Subcutaneous abdominal adipose tissue (tissue), 5 donors: Measurements from ENCODE around the gene CHD2.

Source experiments
- H3K27ac ChIP-seq: one replicate; pipeline ENCODE4 v1.7.0; 2013; ENCODE audit warnings: low read depth, mild to moderate bottlenecking, inconsistent platforms, low read length, moderate library complexity
- H3K27me3 ChIP-seq, 5 donors: one replicate each; pipeline ENCODE4 v1.7.0; 2013; ENCODE audit warnings: low read length in 5 of 5, inconsistent platforms in 1 of 5; ENCODE audit not compliant: control insufficient read depth in 5 of 5, insufficient read depth in 4 of 5
- H3K36me3 ChIP-seq, 5 donors: one replicate each; pipeline ENCODE4 v1.7.0; 2013; ENCODE audit warnings: low read length in 5 of 5; ENCODE audit not compliant: control insufficient read depth in 5 of 5, insufficient read depth in 5 of 5
- H3K4me1 ChIP-seq, 5 donors: one replicate each; pipeline ENCODE4 v1.7.0; 2013; ENCODE audit warnings: low read length in 5 of 5, mild to moderate bottlenecking in 3 of 5, moderate library complexity in 1 of 5; ENCODE audit not compliant: control insufficient read depth in 5 of 5, insufficient read depth in 5 of 5
- H3K4me3 ChIP-seq, 5 donors: one replicate each; pipeline ENCODE4 v1.7.0; 2013; ENCODE audit warnings: low read length in 5 of 5, low read depth in 1 of 5
- H3K9ac ChIP-seq, 5 donors: one replicate each; pipeline ENCODE4 v1.7.0; 2013; ENCODE audit warnings: low read length in 5 of 5, mild to moderate bottlenecking in 4 of 5, moderate library complexity in 3 of 5
- H3K9me3 ChIP-seq, 5 donors: one replicate each; pipeline ENCODE4 v1.7.0; 2013; ENCODE audit warnings: low read length in 5 of 5; ENCODE audit not compliant: control insufficient read depth in 5 of 5
- donor health status: healthy.
- donor health status: healthy.
- donor health status: healthy.
- donor health status: healthy.
- donor health status: healthy.

CHD2 gene

DNA sequence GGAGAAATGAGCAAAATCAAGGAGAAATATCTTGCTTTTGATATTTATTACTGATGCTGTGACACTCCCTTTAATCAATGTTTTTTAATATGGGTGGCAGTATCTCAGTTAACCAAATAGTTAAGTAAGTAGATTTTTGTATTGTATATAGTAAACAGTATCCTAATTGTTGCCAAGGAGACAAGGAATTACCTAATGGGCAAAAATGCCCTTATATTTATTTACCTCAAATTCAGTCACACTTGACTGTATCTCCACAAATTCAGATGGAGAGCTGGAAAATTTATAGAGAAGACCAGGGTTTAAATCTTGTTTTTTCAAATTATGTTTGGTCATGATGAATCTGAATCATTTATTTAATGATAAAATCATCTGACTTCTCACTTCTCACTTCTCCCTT is 3.6 kb upstream of the CHD2 start:
- H3K27me3 ChIP-seq = no peaks in the 10 kb centered on the region
- peaks cover 27 to 51% (median 36%) of the 10 kb centered on the region in 5 donors for H3K36me3 ChIP-seq
- no peak overlapping the region for H3K4me3 ChIP-seq
- no peaks in the 10 kb centered on the region for H3K9me3 ChIP-seq
- H3K27ac ChIP-seq = peak overlapping the region; percentile 100
- H3K9ac ChIP-seq = peak overlapping the region in 2 of 5 donors; percentile 20 to 35
- H3K4me1 ChIP-seq = peaks cover 0 to 21% (median 6%) of the 10 kb centered on the region in 5 donors

- no peak overlapping the region for H3K4me3 ChIP-seq
- no peaks in the 10 kb centered on the region for H3K9me3 ChIP-seq
- peak overlapping the region; percentile 100 for H3K27ac ChIP-seq
- H3K36me3 ChIP-seq = peaks cover 16 to 41% (median 29%) of the 10 kb centered on the region in 5 donors
- peaks cover 0 to 26% (median 14%) of the 10 kb centered on the region in 5 donors for H3K4me1 ChIP-seq
- H3K27me3 ChIP-seq = no peaks in the 10 kb centered on the region
- peak overlapping the region in 1 of 5 donors; percentile 8 for H3K9ac ChIP-seq
Observed at GRCh38 chr15:92897620-92898019, 2.5 kb upstream of the CHD2 start.

GRCh38 chr15:92898988-92899582 is 1.0 kb upstream of the CHD2 start:
- no peaks in the 10 kb centered on the region for H3K27me3 ChIP-seq
- no peaks in the 10 kb centered on the region for H3K9me3 ChIP-seq
- H3K27ac ChIP-seq = peak overlapping the region; percentile 100
- H3K9ac ChIP-seq = no peak overlapping the region
- H3K4me1 ChIP-seq = peaks cover 0 to 39% (median 27%) of the 10 kb centered on the region in 5 donors
- H3K36me3 ChIP-seq = peaks cover 10 to 27% (median 17%) of the 10 kb centered on the region in 5 donors
- no peak overlapping the region for H3K4me3 ChIP-seq

DNA sequence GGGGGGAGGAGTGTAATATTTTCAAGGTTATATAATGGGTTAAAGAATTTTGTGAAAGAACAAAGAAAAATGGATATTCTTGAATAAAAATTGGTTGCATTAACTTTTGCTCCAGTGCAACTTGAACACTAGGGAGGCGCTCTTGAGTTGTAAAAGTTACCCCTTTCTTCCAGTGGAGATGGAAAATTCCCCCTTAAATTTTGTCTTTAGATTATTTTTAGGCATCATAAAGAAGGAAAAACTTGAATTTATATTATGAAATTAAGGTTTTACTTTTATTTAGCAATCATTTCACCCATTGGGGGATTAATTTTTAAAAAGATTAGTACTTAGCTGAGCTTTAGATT is 550 bp upstream of the CHD2 start:
- H3K4me3 ChIP-seq = peak overlapping the region in 3 of 5 donors; percentile 72 to 94 (median 88)
- no peaks in the 10 kb centered on the region for H3K27me3 ChIP-seq
- no peaks in the 10 kb centered on the region for H3K9me3 ChIP-seq
- H3K27ac ChIP-seq = peak overlapping the region; percentile 100
- peaks cover 7 to 22% (median 13%) of the 10 kb centered on the region in 5 donors for H3K36me3 ChIP-seq
- peaks cover 0 to 38% (median 27%) of the 10 kb centered on the region in 5 donors for H3K4me1 ChIP-seq
- peak overlapping the region in 1 of 5 donors; percentile 14 for H3K9ac ChIP-seq

DNA sequence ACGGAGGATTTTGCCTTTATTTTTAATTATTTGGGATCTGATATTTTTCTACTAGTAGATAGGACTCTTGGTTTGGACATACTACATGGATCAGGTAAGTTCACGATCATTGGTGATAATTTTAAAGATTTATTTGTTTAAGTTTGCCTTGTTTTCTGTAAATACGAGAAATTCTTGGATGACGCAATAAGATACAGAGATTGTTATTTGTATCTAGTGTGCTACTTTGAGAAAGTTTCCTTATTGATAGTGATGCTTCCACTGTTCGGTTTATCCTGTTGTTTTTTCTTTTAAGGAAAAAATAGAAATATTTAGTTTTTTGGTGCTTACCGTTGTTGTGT is 577 bp downstream of the CHD2 start:
- Histone ChIP-seq H3K27me3 (no peaks in the 10 kb centered on the region), H3K27ac (peak overlapping the region; percentile 100), H3K9me3 (no peaks in the 10 kb centered on the region), H3K36me3 (peaks cover 3 to 12% (median 6%) of the 10 kb centered on the region in 5 donors), H3K4me1 (peaks cover 0 to 39% (median 34%) of the 10 kb centered on the region in 5 donors), H3K9ac (peak overlapping the region; percentile 86 to 99 (median 95)), H3K4me3 (peak overlapping the region; percentile 72 to 94 (median 88))

DNA sequence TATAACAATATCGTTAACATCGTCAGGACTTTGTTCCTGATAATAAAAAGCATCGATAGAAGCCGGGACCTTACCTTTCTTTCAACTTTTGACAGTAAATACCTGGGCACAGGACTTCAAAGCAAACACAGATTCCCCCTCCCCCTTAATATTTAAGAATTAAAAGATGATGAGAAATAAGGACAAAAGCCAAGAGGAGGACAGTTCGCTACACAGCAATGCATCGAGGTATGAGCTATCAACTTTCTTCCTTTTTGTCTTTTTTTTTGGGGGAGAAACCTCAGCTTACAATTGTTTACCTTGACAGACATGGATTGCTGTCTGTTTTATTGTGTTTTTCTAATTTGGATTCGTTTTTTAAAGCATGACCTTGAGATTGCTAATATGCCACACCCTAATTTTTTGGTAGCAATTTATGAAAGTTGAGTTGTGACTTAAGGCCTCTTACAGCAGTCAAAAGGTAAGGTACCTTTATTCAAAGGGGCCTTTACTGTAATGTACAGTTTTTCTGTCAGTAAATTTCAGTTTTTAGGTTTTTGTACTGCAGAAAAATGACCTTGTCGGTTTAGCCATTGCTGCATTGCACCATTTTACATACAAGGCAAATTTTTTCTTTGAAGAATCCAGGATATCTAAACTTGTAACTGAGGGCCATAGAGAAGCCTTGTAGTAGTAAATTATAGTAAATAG is 1.1 kb downstream of the CHD2 start:
- Histone ChIP-seq H3K9ac (peak overlapping the region; percentile 86 to 99 (median 95)), H3K4me1 (peaks cover 0 to 44% (median 37%) of the 10 kb centered on the region in 5 donors), H3K27me3 (no peaks in the 10 kb centered on the region), H3K27ac (peak overlapping the region; percentile 100), H3K36me3 (peaks cover 3 to 11% (median 6%) of the 10 kb centered on the region in 5 donors), H3K9me3 (no peaks in the 10 kb centered on the region), H3K4me3 (peak overlapping the region; percentile 72 to 94 (median 88))

DNA sequence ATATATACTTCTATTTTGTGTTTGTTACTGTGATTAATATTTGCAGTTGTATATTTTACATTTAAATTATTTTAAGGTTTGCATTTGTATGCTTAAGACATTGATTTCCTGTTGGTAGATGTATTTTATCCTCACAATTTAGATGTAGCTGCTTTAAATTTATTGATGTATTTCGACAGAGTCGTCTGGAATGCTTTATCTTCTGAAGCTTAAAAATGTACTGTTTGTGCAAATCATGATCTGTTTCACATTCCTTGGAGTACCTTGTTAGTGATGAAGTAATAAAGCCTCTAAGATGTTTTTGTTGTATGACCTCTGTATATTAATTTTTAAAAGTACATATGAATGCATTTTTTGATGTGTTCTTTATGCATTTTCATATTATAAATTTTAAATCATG is 1.9 kb downstream of the CHD2 start:
- H3K27ac ChIP-seq = peak overlapping the region; percentile 100
- H3K36me3 ChIP-seq = peaks cover 3 to 11% (median 6%) of the 10 kb centered on the region in 5 donors
- no peaks in the 10 kb centered on the region for H3K27me3 ChIP-seq
- peak overlapping the region; percentile 72 to 94 (median 88) for H3K4me3 ChIP-seq
- H3K4me1 ChIP-seq = peaks cover 0 to 48% (median 41%) of the 10 kb centered on the region in 5 donors
- H3K9me3 ChIP-seq = no peaks in the 10 kb centered on the region
- H3K9ac ChIP-seq = peak overlapping the region in 4 of 5 donors; percentile 86 to 99 (median 93)

DNA sequence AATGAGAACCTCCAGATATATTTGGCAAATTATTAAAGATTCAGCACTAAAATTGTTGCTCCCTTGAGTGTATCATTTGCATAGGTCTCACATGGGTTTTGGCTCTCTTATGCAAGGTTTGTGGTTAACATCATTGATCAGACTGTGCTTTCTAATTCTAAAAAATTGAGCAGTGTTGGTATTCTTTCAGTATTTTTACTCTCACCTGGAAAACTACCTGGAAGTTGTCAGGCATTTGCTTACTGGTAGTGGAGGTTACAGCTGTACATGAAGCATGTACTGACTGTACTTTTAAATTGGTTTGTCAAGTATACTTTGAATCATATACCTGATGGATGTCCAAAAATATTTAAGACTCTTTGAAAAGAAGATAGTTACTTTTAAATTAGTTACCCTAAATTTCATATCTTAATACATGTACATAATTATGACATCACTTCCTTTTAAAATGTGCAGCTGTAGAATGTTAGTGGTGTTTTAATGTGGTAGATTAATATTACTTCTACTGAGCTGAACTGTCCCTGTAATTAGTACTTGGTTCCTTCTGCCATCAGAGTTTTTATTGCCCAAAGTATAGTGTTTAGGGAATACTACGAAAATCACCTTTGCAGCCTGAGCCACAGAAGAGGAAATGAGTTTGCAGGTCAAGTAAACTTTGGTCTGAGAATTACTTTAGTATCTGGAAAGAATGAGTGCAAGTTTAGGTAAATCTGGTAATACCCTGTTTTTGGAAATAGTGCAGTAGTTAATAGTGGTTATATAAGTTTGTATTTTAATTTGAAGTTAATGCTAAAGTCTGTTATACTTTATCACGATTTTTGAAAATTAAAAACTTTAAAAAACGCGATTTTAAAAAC is 2.8 kb downstream of the CHD2 start:
- Histone ChIP-seq H3K27me3 (no peaks in the 10 kb centered on the region), H3K9me3 (no peaks in the 10 kb centered on the region), H3K27ac (peak overlapping the region; percentile 100), H3K4me1 (peaks cover 0 to 58% (median 48%) of the 10 kb centered on the region in 5 donors), H3K36me3 (peaks cover 0 to 5% (median 3%) of the 10 kb centered on the region in 5 donors), H3K4me3 (peak overlapping the region; percentile 72 to 94 (median 84)), H3K9ac (peak overlapping the region; percentile 79 to 99 (median 84))

- peak overlapping the region; percentile 72 to 94 (median 84) for H3K4me3 ChIP-seq
- peaks cover 0 to 3% (median 0%) of the 10 kb centered on the region in 5 donors for H3K36me3 ChIP-seq
- peak overlapping the region; percentile 100 for H3K27ac ChIP-seq
- no peaks in the 10 kb centered on the region for H3K9me3 ChIP-seq
- peaks cover 2 to 64% (median 54%) of the 10 kb centered on the region in 5 donors for H3K4me1 ChIP-seq
- H3K27me3 ChIP-seq = no peaks in the 10 kb centered on the region
- peak overlapping the region; percentile 79 to 99 (median 84) for H3K9ac ChIP-seq
Observed at GRCh38 chr15:92903631-92903965, 3.5 kb downstream of the CHD2 start.
